Nephron progenitor cell (in vitro differentiated cells): Measurements from ENCODE around the gene CREB5.

Experiments
- DNase-seq: peaks from one replicate; pipeline ENCODE4 v3.0.0; 2021
- H3K27ac Mint-ChIP-seq: 2 replicates; pipeline ENCODE4 v1.8.0; 2021; ENCODE audit warnings: mild to moderate bottlenecking, moderate library complexity, mixed read lengths
- H3K27me3 Mint-ChIP-seq: 2 replicates; pipeline ENCODE4 v1.8.0; 2021; ENCODE audit warnings: mild to moderate bottlenecking, low read depth, mixed read lengths; ENCODE audit not compliant: poor library complexity
- H3K36me3 Mint-ChIP-seq: 2 replicates; pipeline ENCODE4 v1.8.0; 2021; ENCODE audit warnings: low read depth, mixed read lengths
- H3K4me1 Mint-ChIP-seq: 2 replicates; pipeline ENCODE4 v1.8.0; 2021; ENCODE audit warnings: mixed read lengths
- H3K4me3 Mint-ChIP-seq: 2 replicates; pipeline ENCODE4 v1.8.0; 2021; ENCODE audit warnings: mild to moderate bottlenecking, moderate library complexity, mixed read lengths
- H3K9me3 Mint-ChIP-seq: 2 replicates; pipeline ENCODE4 v1.8.0; 2021; ENCODE audit warnings: mild to moderate bottlenecking, moderate library complexity, mixed read lengths
- TF ChIP-seq, protein P1 (sequence below): fragments of 200-600 bp; sonication (generic); IDR thresholded peaks from 2 replicates; pipeline ENCODE4 v1.5.0; 2021; ENCODE audit warnings: antibody characterized with exemption

The CREB5 gene

GRCh38 chr7:28536259-28536658 is 123.9 kb downstream of the CREB5 start:
- Mint-ChIP-seq H3K27me3 (peaks cover 22% of the 10 kb centered on the region), H3K4me3 (no peak overlapping the region), H3K27ac (no peak overlapping the region), H3K36me3 (no peaks in the 10 kb centered on the region), H3K9me3 (peaks cover 4% of the 10 kb centered on the region), H3K4me1 (peaks cover 25% of the 10 kb centered on the region)
- DNase-seq: peak; percentile 30
- TF ChIP-seq, protein P1, sequence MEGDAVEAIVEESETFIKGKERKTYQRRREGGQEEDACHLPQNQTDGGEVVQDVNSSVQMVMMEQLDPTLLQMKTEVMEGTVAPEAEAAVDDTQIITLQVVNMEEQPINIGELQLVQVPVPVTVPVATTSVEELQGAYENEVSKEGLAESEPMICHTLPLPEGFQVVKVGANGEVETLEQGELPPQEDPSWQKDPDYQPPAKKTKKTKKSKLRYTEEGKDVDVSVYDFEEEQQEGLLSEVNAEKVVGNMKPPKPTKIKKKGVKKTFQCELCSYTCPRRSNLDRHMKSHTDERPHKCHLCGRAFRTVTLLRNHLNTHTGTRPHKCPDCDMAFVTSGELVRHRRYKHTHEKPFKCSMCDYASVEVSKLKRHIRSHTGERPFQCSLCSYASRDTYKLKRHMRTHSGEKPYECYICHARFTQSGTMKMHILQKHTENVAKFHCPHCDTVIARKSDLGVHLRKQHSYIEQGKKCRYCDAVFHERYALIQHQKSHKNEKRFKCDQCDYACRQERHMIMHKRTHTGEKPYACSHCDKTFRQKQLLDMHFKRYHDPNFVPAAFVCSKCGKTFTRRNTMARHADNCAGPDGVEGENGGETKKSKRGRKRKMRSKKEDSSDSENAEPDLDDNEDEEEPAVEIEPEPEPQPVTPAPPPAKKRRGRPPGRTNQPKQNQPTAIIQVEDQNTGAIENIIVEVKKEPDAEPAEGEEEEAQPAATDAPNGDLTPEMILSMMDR: peak; percentile 37

DNA sequence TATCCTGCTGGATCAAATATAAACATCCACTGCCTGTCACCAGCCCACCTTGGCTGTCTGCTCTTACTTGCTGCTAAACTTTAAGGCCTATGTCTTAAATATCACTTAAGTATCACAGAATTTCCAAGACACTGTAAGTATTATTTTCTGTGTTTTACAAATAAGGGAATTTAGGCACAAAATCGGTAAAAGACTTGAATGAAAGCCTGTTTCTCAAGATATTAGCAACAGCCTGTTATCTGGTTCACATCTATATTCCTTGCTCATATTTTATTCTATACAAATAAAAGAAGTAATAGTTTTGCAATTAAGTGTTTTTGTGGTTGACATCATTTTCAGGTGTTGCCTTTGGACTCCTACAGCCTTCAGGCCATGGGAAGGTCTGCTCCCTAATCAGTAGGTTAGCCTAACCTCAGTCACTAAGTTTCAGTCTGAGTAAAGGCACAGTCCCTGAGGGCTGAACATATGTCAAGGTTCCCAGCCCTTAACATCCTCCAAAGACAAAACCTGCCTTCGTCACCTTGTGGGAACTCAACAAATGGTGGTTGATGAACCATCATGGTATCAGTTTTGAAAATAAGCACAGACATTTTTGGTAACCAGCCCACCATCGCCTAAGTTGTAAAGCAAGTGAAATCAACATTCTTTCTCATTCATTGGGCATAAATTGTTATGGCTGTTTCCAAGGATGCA is 127.1 kb downstream of the CREB5 start:
- no peak for DNase-seq
- no peak overlapping the region for H3K4me3 Mint-ChIP-seq
- H3K9me3 Mint-ChIP-seq: no peaks in the 10 kb centered on the region
- TF ChIP-seq, protein P1: no peak
- no peak overlapping the region for H3K27ac Mint-ChIP-seq
- peaks cover 30% of the 10 kb centered on the region for H3K4me1 Mint-ChIP-seq
- H3K36me3 Mint-ChIP-seq: no peaks in the 10 kb centered on the region
- H3K27me3 Mint-ChIP-seq: peaks cover 25% of the 10 kb centered on the region

DNA sequence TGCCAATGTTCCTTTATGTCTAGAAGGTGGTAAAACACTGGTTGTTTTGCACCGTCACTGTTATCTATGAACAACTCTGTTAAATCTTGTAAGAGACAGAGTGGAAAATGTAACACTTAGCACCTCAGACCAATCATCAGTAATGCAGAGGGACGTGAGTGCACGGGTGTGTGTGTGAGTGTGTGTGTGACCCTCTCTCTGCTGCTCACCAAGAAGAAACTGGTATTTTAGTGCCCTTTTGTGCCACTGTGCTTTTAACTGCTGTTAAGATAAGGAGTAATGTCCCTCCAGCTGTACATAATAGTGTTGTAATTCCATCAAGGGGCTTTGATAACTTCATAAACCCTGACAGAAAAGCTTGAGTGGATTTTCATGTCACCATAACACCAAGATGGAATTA is 130.1 kb downstream of the CREB5 start:
- Mint-ChIP-seq H3K4me3 (no peak overlapping the region), H3K27me3 (peaks cover 17% of the 10 kb centered on the region), H3K4me1 (peaks cover 31% of the 10 kb centered on the region), H3K9me3 (peaks cover 23% of the 10 kb centered on the region), H3K36me3 (peaks cover 15% of the 10 kb centered on the region), H3K27ac (no peak overlapping the region)
- TF ChIP-seq, protein P1: no peak
- no peak for DNase-seq

GRCh38 chr7:28544453-28545117 is 132.3 kb downstream of the CREB5 start:
- peaks cover 24% of the 10 kb centered on the region for H3K36me3 Mint-ChIP-seq
- DNase-seq: no peak
- peaks cover 31% of the 10 kb centered on the region for H3K4me1 Mint-ChIP-seq
- TF ChIP-seq, protein P1: no peak
- peaks cover 31% of the 10 kb centered on the region for H3K9me3 Mint-ChIP-seq
- H3K4me3 Mint-ChIP-seq: no peak overlapping the region
- H3K27ac Mint-ChIP-seq: peak overlapping the region; percentile 81
- H3K27me3 Mint-ChIP-seq: peaks cover 10% of the 10 kb centered on the region

DNA sequence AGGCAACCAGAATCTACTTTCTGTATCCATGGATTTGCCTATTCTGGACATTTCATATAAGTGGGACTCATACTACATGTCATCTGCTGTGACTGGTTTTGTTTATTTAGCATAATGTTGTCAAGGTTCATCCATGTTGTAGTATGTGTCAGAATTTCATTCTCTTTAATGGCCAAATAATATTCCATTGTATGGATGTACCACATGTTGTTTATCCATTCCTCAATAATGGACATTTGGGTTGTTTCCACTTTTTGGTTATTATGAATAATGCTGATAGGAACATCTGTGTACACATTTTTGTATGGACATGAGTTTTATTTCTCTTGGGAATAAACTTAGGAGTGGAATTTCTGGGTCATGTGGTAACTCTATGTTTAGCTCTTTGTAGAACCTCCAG is 133.7 kb downstream of the CREB5 start:
- TF ChIP-seq, protein P1: no peak
- H3K9me3 Mint-ChIP-seq: peaks cover 31% of the 10 kb centered on the region
- peaks cover 24% of the 10 kb centered on the region for H3K36me3 Mint-ChIP-seq

More for the DNA sequence above, 133.7 kb downstream of the CREB5 start:
- Mint-ChIP-seq H3K27me3 (peaks cover 11% of the 10 kb centered on the region), H3K4me3 (no peak overlapping the region), H3K4me1 (peaks cover 43% of the 10 kb centered on the region), H3K27ac (no peak overlapping the region)
- no peak for DNase-seq
